HepG2 (cell line): ENCODE results near the gene PACSIN1. TPM values are rescaled to one million over a fixed set of nuclear protein-coding genes. Genes with fewer than 3 reads are reported as not detected.

Source experiments
- ATAC-seq: fragments of 200-7000 bp; cut with Tn5 transposase; 3 replicates; pipeline ENCODE4 v1.9.1; 2020; ENCODE audit warnings: mild to moderate bottlenecking, moderate library complexity
- BruUV-seq: library from RNA; stranded (reverse); fragments of 400-500 nt; replicated peaks from 2 replicates; lab custom pipeline; 2021; lab: Mats Ljungman, UMichigan
- CTCF ChIA-PET: fragments of 300-600 bp; formaldehyde crosslinking; extraction: SDS; loops from one replicate; lab custom pipeline; 2021; ENCODE audit warnings: low total read pairs, inconsistent platforms, low intra/inter-chr PET ratio; lab: Yijun Ruan, JAX
- POLR2A ChIA-PET: fragments of 350-600 bp; sonication (Branson Sonifier 250); formaldehyde crosslinking; loops from one replicate; lab custom pipeline; 2020; ENCODE audit warnings: antibody characterized with exemption, inconsistent platforms; lab: Yijun Ruan, JAX
- DNase-seq: peaks from one replicate; pipeline ENCODE4 v3.0.0-alpha.2; 2015; ENCODE audit warnings: low spot score
- FAIRE-seq: peaks from 3 replicates; lab custom pipeline; 2011; peaks lifted over from hg19 to GRCh38; lab: Jason Lieb, UNC
- H2AFZ ChIP-seq: one replicate; pipeline ENCODE4 v1.6.1; 2011; ENCODE audit warnings: low read length, inconsistent platforms
- H3K27ac ChIP-seq: fragments of 300-600 bp; 3 replicates; pipeline ENCODE4 v1.8.0; 2011; ENCODE audit warnings: mixed run types, mild to moderate bottlenecking, mixed read lengths, low read length, inconsistent platforms; ENCODE audit not compliant: insufficient read depth; ENCODE audit errors: extremely low read length
- H3K27me3 ChIP-seq, 2 experiments: fragments of 200-600 bp in 1 of 2; 2 replicates in 1 of 2; 3 replicates in 1 of 2; pipeline versions ENCODE4 v1.6.0 to v1.8.0; 2011; ENCODE audit warnings: low read length in 2 of 2, mild to moderate bottlenecking in 2 of 2, moderate library complexity in 2 of 2, inconsistent platforms in 1 of 2; ENCODE audit not compliant: insufficient read depth in 2 of 2, control insufficient read depth in 1 of 2
- H3K36me3 ChIP-seq, 2 experiments: fragments of 200-600 bp in 1 of 2; replicated peaks in 1 of 2; 2 replicates in 1 of 2; 3 replicates in 1 of 2; pipeline versions ENCODE4 v1.5.1 to v1.8.0; 2011; ENCODE audit warnings: low read length in 2 of 2, inconsistent platforms in 1 of 2; ENCODE audit not compliant: insufficient read depth in 2 of 2, control insufficient read depth in 1 of 2
- H3K4me1 ChIP-seq: 2 replicates; pipeline ENCODE4 v1.5.1; 2012; ENCODE audit warnings: low read length, inconsistent platforms; ENCODE audit not compliant: insufficient read depth
- H3K4me2 ChIP-seq: 2 replicates; pipeline ENCODE4 v1.6.0; 2011; ENCODE audit warnings: low read depth, low read length, inconsistent platforms
- H3K4me3 ChIP-seq, 3 experiments: fragments of 200-600 bp in 1 of 3; sonication (generic), shearing (Covaris generic) in 1 of 3; replicated peaks in 1 of 3; 2 replicates each; pipeline ENCODE4 v1.5.1; 2011 to 2016; ENCODE audit warnings: low read length in 3 of 3, inconsistent platforms in 2 of 3, low read depth in 2 of 3, mild to moderate bottlenecking in 2 of 3, control low read depth in 1 of 3, mixed read lengths in 1 of 3; ENCODE audit not compliant: insufficient read depth in 1 of 3
- H3K79me2 ChIP-seq: one replicate; pipeline ENCODE4 v1.6.1; 2011; ENCODE audit warnings: low read length, inconsistent platforms; ENCODE audit not compliant: insufficient read depth
- H3K9ac ChIP-seq: 2 replicates; pipeline ENCODE4 v1.6.0; 2011; ENCODE audit warnings: mild to moderate bottlenecking, low read depth, low read length, inconsistent platforms; ENCODE audit not compliant: insufficient read depth
- H3K9me3 ChIP-seq: 2 replicates; pipeline ENCODE4 v1.5.1; 2012; ENCODE audit warnings: mild to moderate bottlenecking, low read length
- H4K20me1 ChIP-seq: 2 replicates; pipeline ENCODE4 v1.6.0; 2011; ENCODE audit warnings: inconsistent platforms, mild to moderate bottlenecking, low read length, moderate library complexity; ENCODE audit not compliant: insufficient read depth
- ARID5B ChIP-seq: IDR thresholded peaks from 2 replicates; pipeline ENCODE4 v1.4.0; 2020; ENCODE audit warnings: mild to moderate bottlenecking, missing genetic modification reagents
- CCAR2 ChIP-seq: fragments of 200-400 bp; formaldehyde crosslinking; optimal IDR thresholded peaks from 2 replicates; pipeline ENCODE3; 2018; ENCODE audit warnings: low read depth, mild to moderate bottlenecking, low read length, moderate library complexity
- EHMT2 ChIP-seq: fragments of 200-600 bp; sonication (generic); IDR thresholded peaks from 2 replicates; pipeline ENCODE4 v1.7.0; 2017; ENCODE audit warnings: antibody characterized with exemption, low read depth, low read length, borderline replicate concordance
- GABPB1 ChIP-seq: IDR thresholded peaks from 2 replicates; pipeline ENCODE4 v1.6.1; 2016; ENCODE audit warnings: mild to moderate bottlenecking, missing genetic modification reagents, moderate library complexity, missing compliant biosample characterization
- IKZF4 ChIP-seq: sonication (generic); formaldehyde crosslinking; IDR thresholded peaks from 2 replicates; pipeline ENCODE4 v1.5.1; 2020; ENCODE audit warnings: borderline replicate concordance, mild to moderate bottlenecking, low read depth, missing genetic modification reagents; ENCODE audit errors: not compliant biosample characterization
- NFIC ChIP-seq: IDR thresholded peaks from 2 replicates; pipeline ENCODE4 v1.6.1; 2012; ENCODE audit warnings: mild to moderate bottlenecking, low read length, inconsistent platforms
- ZBED4 ChIP-seq: sonication (generic); formaldehyde crosslinking; IDR thresholded peaks from 2 replicates; pipeline ENCODE4 v1.4.0; 2020; ENCODE audit warnings: missing genetic modification reagents, borderline replicate concordance
- ZNF382 ChIP-seq: sonication (generic); formaldehyde crosslinking; IDR thresholded peaks from 2 replicates; pipeline ENCODE4 v1.5.0; 2020; ENCODE audit warnings: missing genetic modification reagents, mild to moderate bottlenecking, borderline replicate concordance
- ZNF383 ChIP-seq: sonication (generic); formaldehyde crosslinking; IDR thresholded peaks from 2 replicates; pipeline ENCODE4 v1.4.0; 2020; ENCODE audit warnings: missing genetic modification reagents, mild to moderate bottlenecking, borderline replicate concordance
- WGBS: methylation state at CpG from one replicate; pipeline ENCODE4 v1.1.6; 2017; ENCODE audit warnings: low lambda C conversion rate; 5-methylcytosine and 5-hydroxymethylcytosine counted together
- in situ Hi-C: cut with HindIII; loops from 2 replicates; pipeline ENCODE4 v1.10.0; 2017; ENCODE audit warnings: low pct_unique_long_range_greater_than_20kb; ENCODE audit not compliant: extremely low pct_ligation_motif_present
- intact Hi-C: fragments of 100-400 bp; cut with micrococcal nuclease; formaldehyde crosslinking; loops from one replicate; pipeline ENCODE4 v1.10.0; 2022; ENCODE audit not compliant: unreplicated experiment
- polyA plus RNA-seq, 8 experiments: library from polyadenylated mRNA; depleted of rRNA in 3 of 8; stranded (reverse) in 7 of 8; unstranded in 1 of 8; fragments of >200 nt; fragmentation: Illumina TruSeq in 4 of 8; extraction: Trizol in 4 of 8; gene quantifications; 2 replicates each; pipeline versions ENCODE4 v1.2.1 to v1.2.3, GENCODE V29; 2011 to 2016; ENCODE audit warnings: low read depth in 4 of 8, missing spikeins in 1 of 8, mixed read lengths in 1 of 8; ENCODE audit not compliant: insufficient read depth in 1 of 8
- total RNA-seq, 5 experiments: library from RNA; depleted of rRNA; stranded (reverse); fragments of >200 nt; fragmentation: Illumina TruSeq; extraction: Trizol; gene quantifications; 2 replicates each; pipeline ENCODE4 v1.2.3, GENCODE V29; 2016; ENCODE audit warnings: low read depth in 1 of 5
- TF ChIP-seq, protein P1 (sequence below): sonication (generic); formaldehyde crosslinking; IDR thresholded peaks from 2 replicates; pipeline ENCODE4 v1.5.0; 2020; ENCODE audit warnings: missing genetic modification reagents

The PACSIN1 gene
- total and polyA plus RNA-seq, 2 of the 13 experiments (the other 11 are each of a cell fraction or from before 2014, with no cell fraction given), result not detected

- TF ChIP-seq ZNF382, result no peak
Measured at GRCh38 chr6:34538581-34538980, 72.7 kb downstream of the PACSIN1 start (continued).

DNA sequence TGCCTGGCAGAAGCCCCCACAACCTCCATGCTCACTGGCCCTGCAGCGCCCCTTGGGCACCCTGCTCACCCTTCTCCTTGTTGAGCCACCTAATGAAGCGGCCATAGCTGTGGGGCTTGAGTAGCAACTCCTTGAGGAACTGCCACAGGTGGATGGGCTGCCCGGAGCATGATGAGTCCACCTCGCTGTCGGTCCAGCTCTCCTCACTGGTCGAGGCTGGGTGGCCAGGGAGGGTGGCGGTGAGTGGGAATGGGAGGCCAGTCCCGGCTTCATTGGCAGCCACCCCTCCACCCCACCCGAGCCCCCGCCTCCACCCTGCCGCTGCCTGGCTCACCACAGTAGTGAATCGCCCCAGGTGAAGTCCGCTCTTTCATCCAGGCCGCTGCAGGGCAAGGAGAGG, 73.3 kb downstream of the PACSIN1 start:
- no TSS peak for BruUV-seq
- Histone ChIP-seq H3K4me2 (no peak overlapping the region), H3K27ac (no peak overlapping the region), H3K79me2 (no peaks in the 10 kb centered on the region), H3K9ac (no peak overlapping the region), H3K9me3 (no peaks in the 10 kb centered on the region), H4K20me1 (no peaks in the 10 kb centered on the region), H3K4me1 (peaks cover 9% of the 10 kb centered on the region; the same call in 1 of the 2 replicates), H3K4me3 (no peak overlapping the region), H2AFZ (no peak overlapping the region), H3K36me3 (no peaks in the 10 kb centered on the region), H3K27me3 (peaks cover 16 to 66% of the 10 kb centered on the region in 2 experiments; a peak in 4 of 5 replicates)
- ChIA-PET CTCF (no interaction called here), POLR2A (no interaction called here)
- FAIRE-seq, result no peak
- intact Hi-C loops, result no loop called here
- 56% methylated on average over 5 of the region's 14 CpGs for WGBS
- in situ Hi-C loops, result no loop called here
- no peak for DNase-seq
- ATAC-seq, result no peak
- TF ChIP-seq GABPB1 (CRISPR knock-in tag) (no peak), NFIC (no peak), EHMT2 (no peak), ZNF383 (CRISPR knock-in tag) (no peak), CCAR2 (no peak), ARID5B (CRISPR knock-in tag) (no peak), IKZF4 (CRISPR knock-in tag) (no peak), ZBED4 (CRISPR knock-in tag) (no peak)
- TF ChIP-seq, protein P1, sequence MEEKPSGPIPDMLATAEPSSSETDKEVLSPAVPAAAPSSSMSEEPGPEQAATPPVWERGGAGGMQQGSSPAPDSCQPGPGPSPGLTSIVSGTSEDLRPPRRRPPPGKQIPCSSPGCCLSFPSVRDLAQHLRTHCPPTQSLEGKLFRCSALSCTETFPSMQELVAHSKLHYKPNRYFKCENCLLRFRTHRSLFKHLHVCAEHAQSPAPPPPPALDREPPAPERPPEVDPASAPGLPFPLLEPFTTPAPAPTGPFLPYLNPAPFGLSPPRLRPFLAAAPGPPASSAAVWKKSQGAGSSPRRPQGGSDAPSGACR (CRISPR knock-in tag), result no peak
